ENCODE data around the gene IPO11.
A peak's percentile ranks its signal among the peaks of the same experiment; 100 is the strongest.

The IPO11 gene

GRCh38 chr5:62385816-62386400 is 26.7 kb upstream of the IPO11 start:
- no peak overlapping the region for H3K4me3 ChIP-seq
- no peak overlapping the region for H3K9ac ChIP-seq
- peaks cover 91 to 100% (median 97%) of the 10 kb centered on the region in 11 experiments for H3K36me3 ChIP-seq
- H3K27me3 ChIP-seq: no peaks in the 10 kb centered on the region
- no peak overlapping the region for H3K4me2 ChIP-seq
- no peak overlapping the region for H3K27ac ChIP-seq
- no peak for TF ChIP-seq Cebpa-rat (IDR thresholded peaks at IDR 0.05)
- no peaks in the 10 kb centered on the region for H3K4me1 ChIP-seq
- peaks cover 0 to 38% (median 11%) of the 10 kb centered on the region in 11 experiments; a peak in 6 of 22 replicates for H4K20me1 ChIP-seq
- no peaks in the 10 kb centered on the region for H3K9me3 ChIP-seq (replicated peaks in 1 of 11)

- Histone ChIP-seq H3K4me2 (no peak overlapping the region), H3K36me3 (peaks cover 90 to 100% (median 97%) of the 10 kb centered on the region in 11 experiments), H3K4me1 (peaks cover 0 to 8% (median 0%) of the 10 kb centered on the region in 10 experiments; a peak in 3 of 20 replicates), H3K9me3 (replicated peaks in 1 of 11) (no peaks in the 10 kb centered on the region), H4K20me1 (peaks cover 0 to 37% (median 15%) of the 10 kb centered on the region in 11 experiments; a peak in 8 of 22 replicates), H3K4me3 (no peak overlapping the region), H3K27me3 (no peaks in the 10 kb centered on the region), H3K27ac (no peak overlapping the region), H3K9ac (no peak overlapping the region)
- TF ChIP-seq Cebpa-rat (IDR thresholded peaks at IDR 0.05): no peak
Observed at GRCh38 chr5:62386824-62387223, 25.7 kb upstream of the IPO11 start.

GRCh38 chr5:62395210-62395950 is 17.2 kb upstream of the IPO11 start:
- H3K9ac ChIP-seq: no peak overlapping the region
- H3K4me1 ChIP-seq: peaks cover 0 to 11% (median under 1%) of the 10 kb centered on the region in 10 experiments; a peak in 6 of 20 replicates
- peaks cover 0 to 49% (median 3%) of the 10 kb centered on the region in 11 experiments; a peak in 11 of 22 replicates for H4K20me1 ChIP-seq
- H3K27ac ChIP-seq: no peak overlapping the region
- H3K36me3 ChIP-seq: peaks cover 93 to 100% (median 99%) of the 10 kb centered on the region in 11 experiments
- TF ChIP-seq Cebpa-rat (IDR thresholded peaks at IDR 0.05): no peak
- H3K27me3 ChIP-seq: no peaks in the 10 kb centered on the region
- H3K9me3 ChIP-seq (replicated peaks in 1 of 11): no peaks in the 10 kb centered on the region
- H3K4me2 ChIP-seq: no peak overlapping the region
- H3K4me3 ChIP-seq: no peak overlapping the region

GRCh38 chr5:62403411-62404250 is 8.9 kb upstream of the IPO11 start, which contains the start of gene DIMT1:
TSS of gene DIMT1 (minus strand) at chr5:62403905. CDS start at chr5:62403772, 133 bp downstream.
- no peak for TF ChIP-seq Cebpa-rat (IDR thresholded peaks at IDR 0.05)
- peaks cover 0 to 45% (median 14%) of the 10 kb centered on the region in 11 experiments; a peak in 9 of 22 replicates for H4K20me1 ChIP-seq
- peaks cover 27 to 39% (median 36%) of the 10 kb centered on the region in 11 experiments for H3K36me3 ChIP-seq
- H3K4me1 ChIP-seq: peaks cover 17 to 29% (median 23%) of the 10 kb centered on the region in 10 experiments
- H3K4me2 ChIP-seq: peak within 1 kb of the TSS; percentile 74 to 93 (median 88)
- H3K9ac ChIP-seq: peak within 1 kb of the TSS; percentile 90 to 99 (median 95)
- peak within 1 kb of the TSS; percentile 74 to 93 (median 86) for H3K4me3 ChIP-seq
- H3K27ac ChIP-seq: peak within 1 kb of the TSS; percentile 77 to 99 (median 96)
- H3K9me3 ChIP-seq (replicated peaks in 1 of 11): peaks cover 0 to 10% (median 4%) of the 10 kb centered on the region in 11 experiments; a peak in 9 of 22 replicates
- no peaks in the 10 kb centered on the region for H3K27me3 ChIP-seq

GRCh38 chr5:62413711-62414110 is 1.1 kb downstream of the IPO11 start:
- H3K36me3 ChIP-seq: peaks cover 0 to 42% (median 19%) of the 10 kb centered on the region in 11 experiments; a peak in 17 of 22 replicates
- peaks cover 14 to 26% (median 21%) of the 10 kb centered on the region in 10 experiments for H3K4me1 ChIP-seq
- peak overlapping the region; percentile 81 to 96 (median 90) for H3K4me3 ChIP-seq
- peak overlapping the region in 9 of 11 experiments; percentile 77 to 94 (median 89); a peak in 15 of 22 replicates for H3K27ac ChIP-seq
- peak overlapping the region; percentile 80 to 95 (median 89); a peak in 21 of 22 replicates for H3K9ac ChIP-seq
- no peaks in the 10 kb centered on the region for H3K9me3 ChIP-seq (replicated peaks in 1 of 11)
- H3K4me2 ChIP-seq: peak overlapping the region; percentile 85 to 98 (median 94)
- H4K20me1 ChIP-seq: peaks cover 0 to 58% (median 33%) of the 10 kb centered on the region in 11 experiments; a peak in 13 of 22 replicates
- H3K27me3 ChIP-seq: no peaks in the 10 kb centered on the region
- TF ChIP-seq Cebpa-rat (IDR thresholded peaks at IDR 0.05): no peak

- Histone ChIP-seq H4K20me1 (peaks cover 0 to 98% (median 64%) of the 10 kb centered on the region in 11 experiments; a peak in 14 of 22 replicates), H3K9ac (no peak overlapping the region), H3K27me3 (no peaks in the 10 kb centered on the region), H3K9me3 (replicated peaks in 1 of 11) (no peaks in the 10 kb centered on the region), H3K27ac (no peak overlapping the region), H3K4me2 (no peak overlapping the region), H3K36me3 (peaks cover 0 to 70% (median 23%) of the 10 kb centered on the region in 11 experiments; a peak in 18 of 22 replicates), H3K4me3 (no peak overlapping the region), H3K4me1 (peaks cover 4 to 16% (median 12%) of the 10 kb centered on the region in 10 experiments)
- no peak for TF ChIP-seq Cebpa-rat (IDR thresholded peaks at IDR 0.05)
Observed at GRCh38 chr5:62418462-62419076, 6.0 kb downstream of the IPO11 start.

- Histone ChIP-seq H3K4me1 (peaks cover 0 to 6% (median 2%) of the 10 kb centered on the region in 10 experiments; a peak in 9 of 20 replicates), H3K27ac (no peak overlapping the region), H4K20me1 (peaks cover 0 to 100% (median 63%) of the 10 kb centered on the region in 11 experiments; a peak in 14 of 22 replicates), H3K27me3 (no peaks in the 10 kb centered on the region), H3K4me3 (no peak overlapping the region), H3K4me2 (no peak overlapping the region), H3K9me3 (replicated peaks in 1 of 11) (no peaks in the 10 kb centered on the region), H3K9ac (no peak overlapping the region), H3K36me3 (peaks cover 0 to 71% (median 26%) of the 10 kb centered on the region in 11 experiments; a peak in 18 of 22 replicates)
- no peak for TF ChIP-seq Cebpa-rat (IDR thresholded peaks at IDR 0.05)
Observed at GRCh38 chr5:62419609-62420008, 7.0 kb downstream of the IPO11 start.

- H4K20me1 ChIP-seq: peaks cover 0 to 100% (median 66%) of the 10 kb centered on the region in 11 experiments; a peak in 15 of 22 replicates
- H3K4me2 ChIP-seq: no peak overlapping the region
- no peak for TF ChIP-seq Cebpa-rat (IDR thresholded peaks at IDR 0.05)
- H3K9me3 ChIP-seq (replicated peaks in 1 of 11): no peaks in the 10 kb centered on the region
- H3K36me3 ChIP-seq: peaks cover 0 to 53% (median 25%) of the 10 kb centered on the region in 11 experiments; a peak in 19 of 22 replicates
- no peaks in the 10 kb centered on the region for H3K27me3 ChIP-seq
- no peak overlapping the region for H3K9ac ChIP-seq
- H3K4me3 ChIP-seq: no peak overlapping the region
- H3K4me1 ChIP-seq: no peaks in the 10 kb centered on the region
- no peak overlapping the region for H3K27ac ChIP-seq
Observed at GRCh38 chr5:62421414-62421813, 8.9 kb downstream of the IPO11 start.
